T-helper 22 cell (primary cell): ENCODE data around the gene MEPCE.
"Not testable (repeated sequence)": the region's sequence is repeated elsewhere in the genome, so short reads cannot be mapped to it uniquely, and the experiment has no call there.

Experiments used
- DNase-seq: peaks from one replicate; pipeline ENCODE4 v3.0.0-alpha.2; 2020; ENCODE audit warnings: low read depth

MEPCE gene

DNA sequence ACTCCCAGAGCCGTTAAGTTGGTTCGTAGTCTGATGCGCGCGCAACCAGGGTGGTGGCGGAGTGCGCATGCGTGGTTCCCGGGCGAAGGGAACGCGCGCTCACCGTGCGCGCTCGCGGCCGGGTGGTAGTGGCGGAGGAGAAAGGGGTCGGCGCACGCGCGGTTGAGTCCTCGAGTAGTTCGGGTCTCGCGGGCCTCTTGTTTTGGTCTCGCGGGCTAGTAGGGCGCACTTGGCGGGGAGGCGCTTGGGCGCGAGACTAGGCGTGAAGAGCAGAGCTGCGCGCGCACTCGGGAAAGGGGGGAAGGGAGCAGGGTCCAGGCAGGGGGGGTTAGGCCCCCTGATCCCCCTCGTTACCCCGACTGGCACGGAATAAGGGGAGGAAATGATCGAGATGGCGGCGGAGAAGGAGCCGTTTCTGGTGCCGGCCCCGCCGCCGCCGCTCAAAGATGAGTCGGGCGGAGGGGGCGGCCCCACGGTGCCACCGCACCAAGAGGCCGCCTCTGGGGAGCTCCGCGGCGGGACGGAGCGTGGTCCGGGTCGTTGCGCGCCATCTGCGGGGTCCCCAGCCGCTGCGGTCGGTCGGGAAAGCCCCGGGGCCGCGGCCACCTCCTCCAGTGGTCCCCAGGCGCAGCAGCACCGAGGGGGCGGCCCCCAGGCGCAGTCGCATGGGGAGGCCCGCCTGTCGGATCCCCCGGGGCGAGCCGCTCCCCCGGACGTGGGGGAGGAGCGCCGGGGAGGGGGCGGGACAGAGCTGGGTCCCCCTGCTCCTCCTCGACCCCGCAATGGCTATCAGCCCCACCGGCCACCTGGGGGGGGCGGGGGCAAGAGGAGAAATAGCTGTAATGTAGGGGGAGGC lies at the start of gene MEPCE:
Gene MEPCE, plus strand, starts transcription at position 195 of the 856 bp plus-strand sequence. Its CDS starts 188 bp downstream, at position 383.
- peak; percentile 88 for DNase-seq

- no peak for DNase-seq
Measured at GRCh38 chr7:100380196-100380595, 49.4 kb upstream of the MEPCE start.

DNA sequence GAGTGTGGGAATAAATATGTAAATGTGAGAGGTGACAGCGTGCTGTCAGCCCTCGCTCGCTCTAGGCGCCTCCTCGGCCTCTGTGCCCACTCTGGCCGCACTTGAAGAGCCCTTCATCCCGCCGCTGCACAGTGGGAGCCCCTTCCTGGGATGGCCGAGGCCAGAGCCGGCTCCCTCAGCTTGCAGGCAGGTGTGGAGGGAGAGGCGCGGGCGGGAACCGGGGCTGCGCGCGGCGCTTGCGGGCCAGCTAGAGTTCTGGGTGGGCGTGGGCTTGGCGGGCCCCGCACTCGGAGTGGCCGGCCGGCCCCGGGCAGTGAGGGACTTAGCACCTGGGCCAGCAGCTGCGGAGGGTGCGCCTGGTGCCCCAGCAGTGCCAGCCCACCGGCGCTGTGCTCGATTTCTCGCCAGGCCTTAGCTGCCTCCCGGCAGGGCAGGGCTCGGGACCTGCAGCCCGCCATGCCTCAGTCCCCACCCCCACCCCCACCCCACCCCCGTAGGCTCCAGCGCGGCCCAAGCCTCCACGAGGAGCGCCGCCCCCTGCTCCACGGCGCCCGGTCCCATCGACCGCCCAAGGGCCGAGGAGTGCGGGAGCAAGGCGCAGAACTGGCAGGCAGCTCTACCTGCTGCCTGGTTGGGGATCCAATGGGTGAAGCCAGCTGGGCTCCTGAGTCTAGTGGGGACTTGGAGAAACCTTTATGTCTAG lies 47.9 kb upstream of the MEPCE start:
- not testable (repeated sequence) for DNase-seq

DNA sequence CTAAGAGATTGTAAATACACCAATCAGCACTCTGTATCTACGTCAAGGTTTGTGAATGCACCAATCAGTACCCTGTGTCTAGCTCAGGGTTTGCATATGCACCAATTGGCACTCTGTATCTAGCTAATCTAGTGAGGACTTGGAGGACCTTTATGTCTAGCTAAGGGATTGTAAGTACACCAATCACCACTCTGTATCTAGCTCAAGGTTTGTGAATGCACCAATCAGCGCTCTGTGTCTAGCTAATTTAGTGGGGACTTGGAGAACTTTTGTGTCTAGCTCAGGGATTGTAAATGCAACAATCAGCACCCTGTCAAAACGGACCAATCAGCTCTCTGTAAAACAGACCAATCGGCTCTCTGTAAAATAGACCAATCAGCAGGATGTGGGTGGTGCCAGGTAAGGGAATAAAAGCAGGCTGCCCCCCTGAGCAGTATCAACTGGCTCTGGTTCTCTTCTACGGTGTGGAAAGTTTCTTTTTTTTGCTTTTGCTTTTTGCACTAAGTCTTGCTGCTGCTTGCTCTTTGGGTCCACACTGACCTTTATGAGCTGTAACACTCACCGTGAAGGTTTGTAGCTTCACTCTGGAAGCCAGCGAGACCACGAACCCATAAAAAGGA lies 47.3 kb upstream of the MEPCE start:
- not testable (repeated sequence) for DNase-seq

- no peak for DNase-seq
Measured at GRCh38 chr7:100384628-100385294, 44.9 kb upstream of the MEPCE start.

DNA sequence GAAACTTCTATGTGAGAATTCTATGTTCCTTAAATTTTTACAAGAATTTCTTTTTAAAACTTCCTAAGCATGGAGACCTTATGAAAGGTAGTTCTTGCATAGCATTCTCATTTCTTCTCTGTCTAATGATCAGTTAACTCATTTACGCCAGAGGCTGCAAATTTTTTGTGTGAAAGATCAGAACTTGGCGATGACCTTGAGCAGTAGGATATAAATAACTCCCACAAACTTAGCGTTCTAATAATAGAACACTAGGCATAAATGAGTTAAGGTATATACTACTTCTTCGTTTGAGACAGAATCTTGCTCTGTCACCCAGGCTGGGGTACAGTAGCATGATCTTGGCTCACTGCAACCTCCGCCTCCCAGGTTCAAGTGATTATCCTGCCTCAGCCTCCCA lies 42.7 kb upstream of the MEPCE start:
- no peak for DNase-seq

DNA sequence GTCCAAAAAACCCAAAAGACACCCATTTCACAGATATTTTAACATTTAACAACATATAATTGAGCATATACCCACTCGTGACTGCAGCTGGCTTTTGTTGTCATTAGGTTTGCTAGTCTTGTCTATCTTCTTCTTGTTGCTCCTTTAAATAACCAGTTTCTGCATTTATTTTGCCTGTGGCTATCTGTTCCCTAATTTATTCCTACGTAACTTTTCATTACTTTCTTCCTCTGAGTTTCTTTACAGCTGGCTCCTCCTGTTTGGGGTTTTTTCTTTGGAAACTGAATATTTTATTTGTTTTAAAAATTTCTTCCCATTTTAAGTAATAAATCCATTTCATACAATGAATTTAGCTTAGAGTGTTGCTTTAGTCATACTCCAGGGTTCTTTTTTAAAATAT lies 41.9 kb upstream of the MEPCE start:
- DNase-seq: no peak

- no peak for DNase-seq
Measured at GRCh38 chr7:100389437-100390088, 40.1 kb upstream of the MEPCE start.

- no peak for DNase-seq
Measured at GRCh38 chr7:100390286-100391009, 39.2 kb upstream of the MEPCE start.

DNA sequence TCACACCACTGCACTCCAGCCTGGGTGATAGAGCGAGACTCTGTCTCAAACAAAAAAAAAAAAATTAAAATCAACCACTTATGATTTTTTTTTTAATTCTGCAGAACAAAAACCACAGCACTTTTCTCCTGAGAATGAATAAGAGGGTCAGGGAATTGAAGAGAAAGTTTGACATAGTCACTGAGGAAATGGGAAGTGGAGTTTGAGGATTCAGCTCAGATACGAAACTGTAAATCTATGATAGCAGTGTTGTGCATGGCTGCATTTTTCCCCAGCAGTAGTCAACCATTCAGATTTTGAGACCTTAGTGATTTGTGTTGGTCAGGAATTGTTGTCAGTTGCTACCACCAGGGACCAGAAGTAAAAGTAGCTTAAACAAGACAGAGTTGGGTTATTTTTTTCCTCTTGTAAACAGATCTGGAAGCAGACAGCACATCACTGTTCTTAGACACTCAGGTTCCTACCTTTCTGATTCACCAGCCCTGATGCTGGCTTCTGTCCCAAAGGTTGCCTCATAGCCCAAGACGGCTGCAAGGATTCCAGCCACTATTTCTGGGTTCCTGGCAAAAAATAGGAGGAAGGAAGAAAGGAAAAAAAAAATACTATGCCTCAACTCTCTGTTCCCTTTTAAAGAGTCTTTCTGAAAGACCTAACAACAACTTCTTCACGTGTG lies 36.3 kb upstream of the MEPCE start:
- no peak for DNase-seq

- DNase-seq: no peak
Measured at GRCh38 chr7:100394077-100394476, 35.6 kb upstream of the MEPCE start.

- no peak for DNase-seq
Measured at GRCh38 chr7:100396421-100396982, 33.1 kb upstream of the MEPCE start.

GRCh38 chr7:100397315-100398081 lies 32.1 kb upstream of the MEPCE start:
- DNase-seq: no peak

DNA sequence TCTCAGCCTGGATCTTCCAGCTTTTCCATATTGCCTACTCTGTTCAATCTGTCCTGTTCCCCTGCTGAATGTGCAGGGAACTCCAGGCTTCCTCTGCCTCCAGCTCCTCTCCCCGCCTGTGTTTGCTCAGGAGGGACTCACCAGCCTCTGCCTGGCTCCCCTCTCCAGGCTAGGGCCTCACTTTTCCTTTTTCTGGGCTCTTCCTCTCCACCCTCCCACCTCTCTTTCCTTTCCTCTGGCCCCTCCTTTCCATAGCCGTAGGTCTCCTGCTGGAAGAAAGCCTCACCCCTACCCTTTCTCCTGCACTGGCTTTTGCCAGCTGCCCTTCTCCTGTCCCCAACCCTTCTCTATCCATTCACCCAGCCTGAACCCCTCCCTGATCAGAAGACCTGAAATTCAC lies 31.4 kb upstream of the MEPCE start:
- DNase-seq: no peak

GRCh38 chr7:100400041-100400440 lies 29.6 kb upstream of the MEPCE start:
- no peak for DNase-seq

DNA sequence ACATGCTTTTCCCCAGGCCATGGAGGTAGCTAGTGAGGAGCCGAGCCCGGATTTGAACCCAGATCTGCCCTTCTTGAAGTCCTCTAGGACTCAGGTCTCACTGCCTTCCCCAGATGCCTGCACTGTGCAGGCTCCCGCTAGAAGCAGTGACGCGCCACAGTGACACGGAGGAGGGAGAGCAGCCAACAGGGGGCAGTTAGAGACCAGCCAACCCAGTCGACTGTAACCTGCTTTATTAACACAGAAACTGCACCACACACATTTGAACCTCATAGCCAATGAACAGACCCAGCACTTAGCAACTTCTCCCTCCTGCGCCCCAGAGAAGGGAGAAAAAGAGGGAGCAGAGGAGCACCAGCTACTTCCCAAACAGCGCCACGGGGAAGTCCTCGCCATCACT lies 29.0 kb upstream of the MEPCE start:
- DNase-seq: no peak

DNA sequence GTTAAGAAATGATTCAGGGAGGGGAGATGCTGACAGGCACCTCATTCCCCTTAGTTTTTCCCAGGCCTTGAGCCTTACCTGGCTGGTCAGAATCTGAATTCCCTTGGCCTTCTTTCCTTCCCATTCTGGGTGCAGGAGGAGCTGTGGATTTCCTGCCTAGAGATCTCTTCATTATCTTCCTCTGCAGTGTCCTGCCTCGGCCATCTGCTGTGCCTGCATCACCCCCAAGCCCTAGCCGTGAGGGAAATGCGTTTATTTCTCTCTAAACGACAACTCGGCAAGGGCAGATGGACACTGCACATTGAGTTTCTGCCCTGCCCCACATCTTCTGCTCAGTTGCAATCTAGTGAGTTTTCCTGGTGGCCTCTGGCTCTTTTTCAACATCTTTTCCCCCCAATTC lies 27.8 kb upstream of the MEPCE start:
- no peak for DNase-seq

DNA sequence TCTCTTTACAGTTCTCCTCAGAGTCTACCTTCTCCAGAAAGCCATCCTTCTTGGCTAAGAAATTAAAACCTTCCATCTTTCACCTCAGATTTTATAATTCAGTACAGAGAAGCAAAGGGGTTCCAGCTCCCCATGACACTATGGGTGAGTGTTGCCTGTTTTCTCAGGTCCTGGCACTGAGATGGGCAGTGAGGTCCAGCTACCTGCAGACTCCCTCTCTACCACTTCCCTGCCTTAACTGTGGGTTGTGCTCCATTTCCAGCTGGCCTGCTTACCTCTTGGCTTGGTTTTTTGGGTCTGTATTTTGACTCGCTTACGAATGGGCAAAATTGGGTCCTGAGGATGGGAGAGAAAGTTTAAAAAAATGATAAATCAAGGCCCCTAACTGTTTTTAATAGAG lies 27.4 kb upstream of the MEPCE start:
- DNase-seq: no peak

GRCh38 chr7:100406767-100407166 lies 22.9 kb upstream of the MEPCE start:
- DNase-seq: no peak
